GM12878 (cell line): Measurements from ENCODE around the gene FTL. TPM values are rescaled to one million over a fixed set of nuclear protein-coding genes. Genes with fewer than 3 reads are reported as not detected.

Source experiments
- ATAC-seq: fragments of 200-7000 bp; cut with Tn5 transposase; 3 replicates; pipeline ENCODE4 v1.9.1; 2020; ENCODE audit warnings: mild to moderate bottlenecking, moderate library complexity
- BruUV-seq: library from RNA; stranded (reverse); fragments of 400-500 nt; replicated peaks from 2 replicates; lab custom pipeline; 2021; lab: Mats Ljungman, UMichigan
- CTCF ChIA-PET: fragments of 300-600 bp; sonication (Branson Sonifier 250); formaldehyde crosslinking; extraction: SDS; loops from one replicate; lab custom pipeline; 2021; ENCODE audit warnings: inconsistent platforms; lab: Yijun Ruan, JAX
- POLR2A ChIA-PET: fragments of 350-600 bp; formaldehyde crosslinking; extraction: SDS; loops from one replicate; lab custom pipeline; 2021; ENCODE audit warnings: inconsistent platforms; lab: Charles Lee
- RAD21 ChIA-PET: fragments of 300-600 bp; sonication (Branson Sonifier 250); formaldehyde crosslinking; loops from one replicate; lab custom pipeline; 2023; ENCODE audit warnings: antibody characterized with exemption; ENCODE audit not compliant: unreplicated experiment; lab: Charles Lee
- SMC1A ChIA-PET: fragments of 300-600 bp; sonication (Branson Sonifier 250); formaldehyde crosslinking; loops from one replicate; lab custom pipeline; 2023; ENCODE audit not compliant: unreplicated experiment, uncharacterized antibody; lab: Charles Lee
- DNase-seq: peaks from one replicate; pipeline ENCODE4 v3.0.0-alpha.2; 2011; ENCODE audit warnings: low read depth, low spot score
- FAIRE-seq: peaks from 3 replicates; lab custom pipeline; 2011; peaks lifted over from hg19 to GRCh38; lab: Jason Lieb, UNC
- H2AFZ ChIP-seq: 2 replicates; pipeline ENCODE4 v1.6.0; 2011; ENCODE audit warnings: low read depth, low read length, control low read depth; ENCODE audit not compliant: control insufficient read depth
- H3K27ac ChIP-seq: 2 replicates; pipeline ENCODE4 v1.5.1; 2011; ENCODE audit warnings: control low read depth; ENCODE audit not compliant: control insufficient read depth, insufficient read depth
- H3K27me3 ChIP-seq, 2 experiments: replicated peaks in 1 of 2; 2 replicates each; pipeline versions ENCODE4 v1.6.0 to v1.6.1; 2011; ENCODE audit warnings: low read length in 1 of 2; ENCODE audit not compliant: control insufficient read depth in 2 of 2, insufficient read depth in 2 of 2
- H3K36me3 ChIP-seq, 2 experiments: 2 replicates each; pipeline ENCODE4 v1.5.1; 2011; ENCODE audit warnings: low read length in 1 of 2; ENCODE audit not compliant: control insufficient read depth in 2 of 2, insufficient read depth in 2 of 2
- H3K4me1 ChIP-seq: 2 replicates; pipeline ENCODE4 v1.6.1; 2011; ENCODE audit warnings: mild to moderate bottlenecking, low read length, moderate library complexity, mixed read lengths; ENCODE audit not compliant: control insufficient read depth, insufficient read depth
- H3K4me2 ChIP-seq: 2 replicates; pipeline ENCODE4 v1.6.0; 2011; ENCODE audit warnings: control low read depth; ENCODE audit not compliant: control insufficient read depth, insufficient read depth
- H3K4me3 ChIP-seq: fragments of 200-600 bp; sonication (generic); 2 replicates; pipeline ENCODE4 v1.5.1; 2016
- H3K79me2 ChIP-seq: 2 replicates; pipeline ENCODE4 v1.6.0; 2011; ENCODE audit warnings: low read length; ENCODE audit not compliant: control insufficient read depth, insufficient read depth
- H3K9ac ChIP-seq: 2 replicates; pipeline ENCODE4 v1.8.0; 2011; ENCODE audit warnings: low read length, control low read depth, mixed read lengths; ENCODE audit not compliant: control insufficient read depth, insufficient read depth
- H3K9me3 ChIP-seq: replicated peaks from 3 replicates; pipeline ENCODE4 v1.5.1; 2011; ENCODE audit warnings: mild to moderate bottlenecking, low read length; ENCODE audit not compliant: control insufficient read depth, insufficient read depth
- H4K20me1 ChIP-seq: 2 replicates; pipeline ENCODE4 v1.6.0; 2011; ENCODE audit not compliant: control insufficient read depth, insufficient read depth
- JUNB ChIP-seq: IDR thresholded peaks from 2 replicates; pipeline ENCODE4 v1.6.1; 2016; ENCODE audit warnings: antibody characterized with exemption, mild to moderate bottlenecking
- MXI1 ChIP-seq: fragments of 150-350 bp; IDR thresholded peaks from 2 replicates; pipeline ENCODE4 v1.6.1; 2011; ENCODE audit warnings: low read depth, mild to moderate bottlenecking, inconsistent platforms, low read length, improper control_type of control experiment
- MYB ChIP-seq: fragments of 150-350 bp; IDR thresholded peaks from 2 replicates; pipeline ENCODE4 v1.6.1; 2014; ENCODE audit warnings: mild to moderate bottlenecking, low read depth, low read length, borderline replicate concordance
- RB1 ChIP-seq: fragments of 450-650 bp; formaldehyde crosslinking; IDR thresholded peaks from 2 replicates; pipeline ENCODE4 v1.6.1; 2017; ENCODE audit warnings: mild to moderate bottlenecking, borderline replicate concordance
- SUPT20H ChIP-seq: IDR thresholded peaks from 2 replicates; pipeline ENCODE4 v1.6.1; 2011; ENCODE audit warnings: low read depth, mild to moderate bottlenecking, low read length, moderate library complexity, borderline replicate concordance; ENCODE audit not compliant: control insufficient read depth
- YBX1 ChIP-seq: fragments of 450-650 bp; IDR thresholded peaks from 2 replicates; pipeline ENCODE4 v1.6.1; 2016; ENCODE audit warnings: antibody characterized with exemption
- WGBS: methylation state at CpG from one replicate; pipeline ENCODE4 v1.1.6; 2016; ENCODE audit warnings: low lambda C conversion rate; ENCODE audit not compliant: insufficient replicate concordance, insufficient coverage; ENCODE audit errors: missing lambda C conversion rate; 5-methylcytosine and 5-hydroxymethylcytosine counted together
- in situ Hi-C: fragments of 300-500 bp; cut with MboI; formaldehyde crosslinking; loops from 9 replicates; pipeline ENCODE4 v1.14.3; 2018; ENCODE audit warnings: mixed read lengths
- intact Hi-C: fragments of 100-400 bp; cut with micrococcal nuclease; formaldehyde crosslinking; loops from one replicate; pipeline ENCODE4 v1.14.2; 2022; ENCODE audit not compliant: unreplicated experiment
- polyA plus RNA-seq, 11 experiments: library from polyadenylated mRNA; depleted of rRNA in 4 of 11; unstranded in 6 of 11; stranded (reverse) in 5 of 11; fragments of >200 nt; fragmentation: Nextera tagmentation in 4 of 11; fragmentation: Illumina TruSeq in 1 of 11; extraction: Ambion mirVana in 4 of 11; extraction: Trizol in 1 of 11; gene quantifications; 1 replicate in 1 of 11; 2 replicates in 10 of 11; pipeline versions ENCODE4 v1.2.1 to v1.2.3, GENCODE V29; 2011 to 2016; ENCODE audit warnings: inconsistent platforms in 2 of 11, missing spikeins in 2 of 11, low read depth in 1 of 11
- total RNA-seq, 4 experiments: library from RNA; depleted of rRNA in 3 of 4; stranded (reverse); fragments of >200 nt in 3 of 4; fragmentation: Illumina TruSeq in 1 of 4; extraction: Trizol in 1 of 4; gene quantifications; 2 replicates each; pipeline versions ENCODE4 v1.2.1 to v1.2.3, GENCODE V29; 2013 to 2021
- TF ChIP-seq, protein P1 (sequence below): IDR thresholded peaks from 2 replicates; pipeline ENCODE4 v1.6.1; 2011; ENCODE audit warnings: low read depth, low read length, improper control_type of control experiment, borderline replicate concordance
- TF ChIP-seq, protein P2 (sequence below): IDR thresholded peaks from 2 replicates; pipeline ENCODE4 v1.6.1; 2011; ENCODE audit warnings: borderline replicate concordance, low read depth, mild to moderate bottlenecking, moderate library complexity, low read length; ENCODE audit not compliant: insufficient read depth, poor library complexity, severe bottlenecking

FTL gene
- total and polyA plus RNA-seq, 10 of the 15 experiments (the other 5 are each of a cell fraction or from before 2014, with no cell fraction given) = 364 to 8,913 (median 1,595) TPM

DNA sequence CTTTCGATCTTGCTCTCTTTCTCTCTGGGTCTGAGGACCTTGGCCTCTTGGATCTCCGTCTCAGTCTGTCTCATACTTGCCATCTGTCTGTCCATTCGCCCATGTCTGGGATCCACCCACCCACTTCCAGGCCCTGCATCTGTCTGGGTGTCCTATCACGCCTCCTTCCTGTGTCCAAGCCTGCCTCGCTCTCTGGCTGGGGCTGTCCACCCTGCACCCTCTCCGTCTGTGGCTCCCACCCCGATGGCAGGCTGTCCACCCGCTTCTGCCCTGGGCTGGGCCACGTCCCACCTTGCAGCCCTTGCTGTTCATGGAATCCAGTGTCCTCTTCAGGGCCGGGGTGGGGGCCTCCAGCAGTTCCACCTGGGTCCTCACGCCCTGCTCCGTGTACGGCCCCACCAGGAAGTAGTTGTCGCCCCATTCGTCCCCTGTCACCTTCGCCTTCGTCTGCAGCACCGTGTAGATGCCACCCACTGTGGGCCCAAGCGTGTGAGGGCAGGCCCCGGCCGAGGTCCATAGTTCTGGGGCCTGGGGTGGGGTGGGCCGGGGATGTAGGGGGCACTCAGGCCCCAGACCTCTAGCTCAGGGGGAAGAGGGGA, 26.0 kb downstream of the FTL start:
- Histone ChIP-seq H2AFZ (no peak overlapping the region), H3K4me1 (peaks cover 3% of the 10 kb centered on the region), H3K79me2 (peaks cover 49% of the 10 kb centered on the region), H3K9me3 (no peaks in the 10 kb centered on the region), H3K27me3 (no peaks in the 10 kb centered on the region), H3K27ac (no peak overlapping the region), H3K9ac (peak overlapping the region; percentile 91; the same call in 1 of the 2 replicates), H3K4me2 (peak overlapping the region; percentile 22; the same call in 1 of the 2 replicates), H3K36me3 (peaks cover 0 to 12% of the 10 kb centered on the region in 2 experiments; a peak in 3 of 4 replicates), H4K20me1 (no peaks in the 10 kb centered on the region), H3K4me3 (peak overlapping the region; percentile 93; the same call in 1 of the 2 replicates)
- 98% methylated on average over 19 of the region's 22 CpGs for WGBS
- DNase-seq = no peak
- ChIA-PET SMC1A (interaction anchor here (1.0 to 1.5 kb wide), 3 partner anchors 12 to 196 kb away, joined by 3 to 4 read pairs (median 4); no protein-coding TSS in a partner anchor), RAD21 (no interaction called here), CTCF (interaction anchor here (1.1 to 4.0 kb wide), 6 partner anchors 12 to 196 kb away, joined by 3 to 55 read pairs (median 28); no protein-coding TSS in a partner anchor), POLR2A (interaction anchor here (0.6 to 3.6 kb wide), 4 partner anchors 12 to 150 kb away, joined by 3 to 41 read pairs (median 7); no protein-coding TSS in a partner anchor)
- TF ChIP-seq, protein P1, sequence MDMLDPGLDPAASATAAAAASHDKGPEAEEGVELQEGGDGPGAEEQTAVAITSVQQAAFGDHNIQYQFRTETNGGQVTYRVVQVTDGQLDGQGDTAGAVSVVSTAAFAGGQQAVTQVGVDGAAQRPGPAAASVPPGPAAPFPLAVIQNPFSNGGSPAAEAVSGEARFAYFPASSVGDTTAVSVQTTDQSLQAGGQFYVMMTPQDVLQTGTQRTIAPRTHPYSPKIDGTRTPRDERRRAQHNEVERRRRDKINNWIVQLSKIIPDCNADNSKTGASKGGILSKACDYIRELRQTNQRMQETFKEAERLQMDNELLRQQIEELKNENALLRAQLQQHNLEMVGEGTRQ = no peak
- no peak for TF ChIP-seq JUNB
- no peak for TF ChIP-seq YBX1
- no peak for TF ChIP-seq SUPT20H
- TF ChIP-seq RB1 = no peak
- no peak for TF ChIP-seq MYB
- no peak for TF ChIP-seq MXI1
- TF ChIP-seq, protein P2, sequence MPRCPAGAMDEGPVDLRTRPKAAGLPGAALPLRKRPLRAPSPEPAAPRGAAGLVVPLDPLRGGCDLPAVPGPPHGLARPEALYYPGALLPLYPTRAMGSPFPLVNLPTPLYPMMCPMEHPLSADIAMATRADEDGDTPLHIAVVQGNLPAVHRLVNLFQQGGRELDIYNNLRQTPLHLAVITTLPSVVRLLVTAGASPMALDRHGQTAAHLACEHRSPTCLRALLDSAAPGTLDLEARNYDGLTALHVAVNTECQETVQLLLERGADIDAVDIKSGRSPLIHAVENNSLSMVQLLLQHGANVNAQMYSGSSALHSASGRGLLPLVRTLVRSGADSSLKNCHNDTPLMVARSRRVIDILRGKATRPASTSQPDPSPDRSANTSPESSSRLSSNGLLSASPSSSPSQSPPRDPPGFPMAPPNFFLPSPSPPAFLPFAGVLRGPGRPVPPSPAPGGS = no peak
- in situ Hi-C loops = no loop called here
- FAIRE-seq = no peak
- intact Hi-C loops = no loop called here
- no peak for ATAC-seq
- BruUV-seq = no TSS peak
